HCT116 (cell line): ENCODE results near the gene TNS3.

Experiments used
- EZH2 ChIP-seq: fragments of 200-600 bp; sonication (generic); IDR thresholded peaks from 2 replicates; pipeline ENCODE4 v1.6.1; 2017; ENCODE audit warnings: antibody characterized with exemption, mixed run types
- EZH2phosphoT487 ChIP-seq: fragments of 200-600 bp; IDR thresholded peaks from 2 replicates; pipeline ENCODE4 v1.6.1; 2018; ENCODE audit warnings: antibody characterized with exemption, borderline replicate concordance
- FOSL1 ChIP-seq: IDR thresholded peaks from 2 replicates; pipeline ENCODE4 v1.6.1; 2012; ENCODE audit warnings: low read depth
- POLR2A ChIP-seq: IDR thresholded peaks from 2 replicates; pipeline ENCODE4 v1.7.0; 2011; ENCODE audit warnings: borderline replicate concordance; ENCODE audit not compliant: insufficient read depth, insufficient read length; ENCODE audit errors: extremely low read depth
- TF ChIP-seq, protein P1 (sequence below), 3 experiments: fragments of 200-600 bp in 1 of 3; sonication (generic) in 1 of 3; IDR thresholded peaks in 2 of 3; conservative IDR thresholded peaks in 1 of 3; 2 replicates each; pipeline ENCODE4 v1.5.1; 2012 to 2017; ENCODE audit warnings: low read depth in 2 of 3, low read length in 2 of 3, antibody characterized with exemption in 1 of 3, borderline replicate concordance in 1 of 3, control low read depth in 1 of 3, mild to moderate bottlenecking in 1 of 3, mixed read lengths in 1 of 3, mixed run types in 1 of 3, moderate library complexity in 1 of 3; ENCODE audit not compliant: insufficient read depth in 1 of 3

GRCh38 chr7:47455872-47456185, 126.1 kb downstream of the TNS3 start:
- TF ChIP-seq EZH2phosphoT487 (no peak), FOSL1 (no peak), EZH2 (no peak), POLR2A (no peak)
- TF ChIP-seq, protein P1, sequence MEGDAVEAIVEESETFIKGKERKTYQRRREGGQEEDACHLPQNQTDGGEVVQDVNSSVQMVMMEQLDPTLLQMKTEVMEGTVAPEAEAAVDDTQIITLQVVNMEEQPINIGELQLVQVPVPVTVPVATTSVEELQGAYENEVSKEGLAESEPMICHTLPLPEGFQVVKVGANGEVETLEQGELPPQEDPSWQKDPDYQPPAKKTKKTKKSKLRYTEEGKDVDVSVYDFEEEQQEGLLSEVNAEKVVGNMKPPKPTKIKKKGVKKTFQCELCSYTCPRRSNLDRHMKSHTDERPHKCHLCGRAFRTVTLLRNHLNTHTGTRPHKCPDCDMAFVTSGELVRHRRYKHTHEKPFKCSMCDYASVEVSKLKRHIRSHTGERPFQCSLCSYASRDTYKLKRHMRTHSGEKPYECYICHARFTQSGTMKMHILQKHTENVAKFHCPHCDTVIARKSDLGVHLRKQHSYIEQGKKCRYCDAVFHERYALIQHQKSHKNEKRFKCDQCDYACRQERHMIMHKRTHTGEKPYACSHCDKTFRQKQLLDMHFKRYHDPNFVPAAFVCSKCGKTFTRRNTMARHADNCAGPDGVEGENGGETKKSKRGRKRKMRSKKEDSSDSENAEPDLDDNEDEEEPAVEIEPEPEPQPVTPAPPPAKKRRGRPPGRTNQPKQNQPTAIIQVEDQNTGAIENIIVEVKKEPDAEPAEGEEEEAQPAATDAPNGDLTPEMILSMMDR (IDR thresholded peaks at IDR 0.05 in 2 of 3, conservative IDR thresholded peaks at IDR 0.05 in 1 of 3; ENCODE audit: borderline replicate concordance in 1 of 3, insufficient read depth in 1 of 3, low read depth in 2 of 3, low read length in 2 of 3): no peak
